ENCODE measurements around the gene IL18. TPM values are rescaled to one million over a fixed set of nuclear protein-coding genes. Genes with fewer than 3 reads are reported as not detected.

The IL18 gene
- total and polyA plus RNA-seq, 2 of the 8 experiments (the other 6 are each of a cell fraction or from before 2014, with no cell fraction given): 0.29 to 0.84 TPM

- H2BK15ac ChIP-seq (ENCODE audit: low read length): no peak overlapping the region
- H3K4ac ChIP-seq (replicated peaks; ENCODE audit: insufficient read length, low read depth, low read length): no peak overlapping the region
- no peak overlapping the region for H3K14ac ChIP-seq (ENCODE audit: insufficient read length)
- H2BK12ac ChIP-seq (ENCODE audit: low read depth, low read length): no peak overlapping the region
- no peaks in the 10 kb centered on the region for H3K27me3 ChIP-seq (replicated peaks in 1 of 4; ENCODE audit: control insufficient read depth in 3 of 4, extremely low read depth in 1 of 4, insufficient read depth in 3 of 4, low read length in 3 of 4)
- H3K27ac ChIP-seq (ENCODE audit: low read depth, low read length): no peak overlapping the region
- DNase-seq (ENCODE audit: low read depth in 1 of 2, low spot score in 2 of 2) (no peak), FAIRE-seq (no peak)
- no peak overlapping the region for H3K23ac ChIP-seq (ENCODE audit: insufficient read length)
- no peaks in the 10 kb centered on the region for H3K36me3 ChIP-seq (ENCODE audit: control insufficient read depth in 2 of 4, insufficient read depth in 4 of 4, low read length in 3 of 4)
- no peak overlapping the region for H4K5ac ChIP-seq (ENCODE audit: insufficient read length, low read depth, low read length)
- no peak overlapping the region for H2BK120ac ChIP-seq (replicated peaks; ENCODE audit: low read depth, low read length)
- no peaks in the 10 kb centered on the region for H3K23me2 ChIP-seq (ENCODE audit: low read depth, low read length)
- POLR2A ChIA-PET (ENCODE audit: partially characterized antibody): no interaction called here
- no peaks in the 10 kb centered on the region for H3K79me2 ChIP-seq (ENCODE audit: control insufficient read depth in 1 of 2, insufficient read depth in 2 of 2, low read length in 2 of 2)
- no peak overlapping the region for H3K18ac ChIP-seq (ENCODE audit: extremely low read depth, low read length)
- H3K4me1 ChIP-seq (replicated peaks in 1 of 4; ENCODE audit: control insufficient read depth in 3 of 4, insufficient read depth in 4 of 4, low read length in 3 of 4): no peaks in the 10 kb centered on the region
- no peak overlapping the region for H4K91ac ChIP-seq (replicated peaks; ENCODE audit: insufficient read length, low read length)
- H2BK5ac ChIP-seq (ENCODE audit: low read depth, low read length): no peak overlapping the region
- H3K9ac ChIP-seq (replicated peaks in 1 of 4; ENCODE audit: extremely low read depth in 1 of 4, low read depth in 3 of 4, low read length in 3 of 4): no peak overlapping the region
- no peak overlapping the region for H3K56ac ChIP-seq (replicated peaks; ENCODE audit: insufficient read length, low read depth, low read length)
- no peak overlapping the region for H2AFZ ChIP-seq (ENCODE audit: low read length)
- H2AK5ac ChIP-seq (ENCODE audit: low read depth, low read length): no peak overlapping the region
- H3K4me2 ChIP-seq (ENCODE audit: insufficient read depth in 1 of 2, low read depth in 2 of 2, low read length in 2 of 2): no peak overlapping the region
- no peaks in the 10 kb centered on the region for H4K20me1 ChIP-seq (replicated peaks in 1 of 2; ENCODE audit: control insufficient read depth in 1 of 2, insufficient read depth in 2 of 2, low read length in 2 of 2)
- CTCF ChIA-PET (ENCODE audit: partially characterized antibody): no interaction called here
- no peak overlapping the region for H3K4me3 ChIP-seq (ENCODE audit: extremely low read depth in 1 of 4, insufficient read depth in 2 of 4, low read depth in 3 of 4, low read length in 4 of 4)
- no peaks in the 10 kb centered on the region for H3K9me3 ChIP-seq (ENCODE audit: insufficient read depth in 2 of 2, low read depth in 1 of 2, low read length in 1 of 2)
- H3K79me1 ChIP-seq (ENCODE audit: low read depth, low read length): no peaks in the 10 kb centered on the region
- H2BK20ac ChIP-seq (ENCODE audit: low read length): no peak overlapping the region
- no peak for TF ChIP-seq SAP30 (IDR thresholded peaks at IDR 0.05; ENCODE audit: insufficient read depth, insufficient replicate concordance, low read length)
- no peak overlapping the region for H4K8ac ChIP-seq (ENCODE audit: extremely low read depth, insufficient read depth, low read length)
Observed at GRCh38 chr11:112186304-112186703, 22.4 kb upstream of the IL18 start.

Measured in H1 (cell line).